Endometrial microvascular endothelial cells (primary cell): ENCODE results near the gene FHOD3. TPM values are rescaled to one million over a fixed set of nuclear protein-coding genes. Genes with fewer than 3 reads are reported as not detected.

Experiments
- in situ Hi-C: cut with HindIII; loops from 2 replicates; pipeline ENCODE4 v1.10.0; 2017; ENCODE audit warnings: low sequenced_read_pairs, low pct_unique_long_range_greater_than_20kb; ENCODE audit errors: inconsistent ontology term
- total RNA-seq: library from RNA; depleted of rRNA; stranded (reverse); fragments of >200 nt; gene quantifications from one replicate; pipeline ENCODE4 v1.2.3, GENCODE V29; 2015; ENCODE audit errors: inconsistent ontology term

Gene FHOD3
- total RNA-seq, 1 donor from 2014 or later, result 0.93 TPM

- in situ Hi-C loops, result no loop called here
Measured at GRCh38 chr18:36673452-36673851, 375.9 kb downstream of the FHOD3 start.

DNA sequence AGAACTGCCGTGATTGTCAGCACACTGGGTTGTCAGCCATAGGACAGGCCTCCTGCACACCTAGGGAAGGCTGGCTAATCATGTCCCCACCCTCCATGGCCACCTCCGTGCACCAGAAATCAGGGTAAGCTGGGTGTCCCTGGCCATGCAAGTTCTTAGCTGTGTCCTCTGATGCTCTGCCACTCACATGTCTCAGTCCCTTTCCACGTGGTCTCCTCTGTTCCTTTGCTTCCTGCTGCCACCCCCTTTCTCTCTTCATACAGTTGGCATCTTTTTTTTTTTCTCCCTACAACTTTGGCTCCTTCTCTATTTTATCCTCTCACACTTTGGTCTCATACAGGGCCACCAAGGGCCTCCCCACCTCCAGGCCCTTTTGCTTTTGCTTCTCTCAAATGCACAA is 377.6 kb downstream of the FHOD3 start:
- in situ Hi-C loops, result no loop called here

DNA sequence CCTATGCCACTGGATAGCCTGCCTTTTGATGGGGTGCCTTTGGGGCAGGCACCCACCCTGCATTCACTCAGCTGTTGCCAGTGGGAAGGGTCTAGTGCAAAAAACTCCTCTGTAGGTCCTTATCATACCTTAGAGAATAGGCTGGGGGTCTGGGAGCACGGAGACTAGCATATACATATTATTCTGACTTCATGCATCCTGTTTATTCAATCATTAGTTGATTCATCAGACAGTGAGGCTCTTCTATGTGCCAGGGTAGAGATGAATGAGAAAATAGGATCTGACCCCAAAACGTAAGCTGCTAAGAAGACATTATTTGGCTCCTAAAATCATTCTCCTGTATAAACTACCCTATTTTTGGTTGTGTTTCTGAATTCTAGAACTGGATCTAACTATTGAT is 378.0 kb downstream of the FHOD3 start:
- in situ Hi-C loops, result no loop called here

DNA sequence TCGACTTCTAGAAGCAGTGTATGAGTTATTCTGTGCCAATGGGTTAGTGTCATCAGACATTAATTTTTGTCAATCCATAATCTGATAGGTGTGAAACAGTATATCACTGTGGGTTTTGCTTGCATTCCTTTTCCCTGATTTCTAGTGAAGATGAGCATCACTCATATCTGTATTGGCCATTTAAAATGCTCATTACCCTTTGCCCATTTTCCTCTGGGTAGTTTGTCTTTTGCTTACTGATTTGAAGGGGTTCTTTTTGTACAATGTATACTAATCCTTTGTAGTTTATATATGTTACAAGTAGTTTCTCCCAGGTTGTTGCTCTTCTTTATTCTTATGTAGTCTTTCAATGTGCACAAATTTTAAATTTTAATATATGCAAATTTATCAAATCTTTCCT is 379.1 kb downstream of the FHOD3 start:
- in situ Hi-C loops, result no loop called here

DNA sequence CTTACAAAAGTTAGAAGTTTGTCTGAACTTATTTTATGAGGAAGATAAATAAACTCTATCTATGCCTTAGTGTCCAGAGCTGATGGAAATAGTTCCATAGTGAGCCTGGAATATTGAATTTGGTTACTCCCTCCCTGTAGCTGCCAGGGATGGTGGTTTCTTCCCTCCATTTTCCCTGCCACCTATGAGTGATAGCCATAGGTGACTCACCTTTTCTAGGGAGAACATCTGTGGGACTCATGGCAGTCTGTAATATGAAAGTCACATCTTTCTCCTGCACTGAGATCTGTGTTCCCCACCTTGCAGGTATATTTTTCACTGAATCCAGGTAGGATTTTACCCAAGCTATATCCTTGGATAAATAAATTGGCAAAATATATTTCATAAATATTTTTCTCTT is 382.5 kb downstream of the FHOD3 start:
- in situ Hi-C loops, result no loop called here

DNA sequence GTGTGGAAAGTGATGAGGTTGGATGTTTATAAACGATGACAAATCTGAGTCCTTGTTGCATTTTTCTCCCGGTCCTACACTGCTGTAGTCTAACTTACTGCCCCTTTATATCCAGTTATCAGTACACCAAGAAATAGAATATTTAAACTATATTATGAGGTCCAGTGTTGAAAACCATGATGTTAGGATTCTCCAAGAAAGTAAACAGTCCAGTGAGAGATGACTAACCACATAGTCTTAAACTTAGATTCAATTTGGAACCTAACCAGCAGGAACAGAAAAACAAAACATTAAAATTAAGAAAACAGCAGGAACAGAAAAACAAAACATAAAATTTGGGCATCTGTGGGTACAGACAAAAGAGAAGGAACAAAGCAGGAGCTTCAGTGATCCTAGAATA is 388.1 kb downstream of the FHOD3 start:
- in situ Hi-C loops, result no loop called here

GRCh38 chr18:36688020-36688965 is 390.8 kb downstream of the FHOD3 start:
- in situ Hi-C loops, result no loop called here

DNA sequence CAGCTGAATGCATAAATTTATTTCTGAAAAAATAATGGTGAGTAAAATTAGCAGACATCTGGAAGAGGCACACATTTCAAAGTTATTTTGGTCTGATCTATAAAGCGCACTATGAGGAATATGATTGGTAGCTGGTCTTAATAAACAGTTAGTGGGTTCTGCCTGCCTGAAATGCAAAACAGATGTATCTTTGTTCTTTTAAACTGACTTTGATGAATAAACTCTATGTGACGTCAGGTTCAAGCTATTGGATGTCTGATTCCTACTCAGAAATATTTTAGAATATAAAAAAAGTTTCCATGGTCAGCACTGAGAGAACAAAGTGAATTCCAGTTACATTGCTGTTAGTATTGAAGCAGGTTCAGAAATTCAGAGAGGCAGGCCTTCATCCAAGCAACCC is 394.9 kb downstream of the FHOD3 start:
- in situ Hi-C loops, result no loop called here

DNA sequence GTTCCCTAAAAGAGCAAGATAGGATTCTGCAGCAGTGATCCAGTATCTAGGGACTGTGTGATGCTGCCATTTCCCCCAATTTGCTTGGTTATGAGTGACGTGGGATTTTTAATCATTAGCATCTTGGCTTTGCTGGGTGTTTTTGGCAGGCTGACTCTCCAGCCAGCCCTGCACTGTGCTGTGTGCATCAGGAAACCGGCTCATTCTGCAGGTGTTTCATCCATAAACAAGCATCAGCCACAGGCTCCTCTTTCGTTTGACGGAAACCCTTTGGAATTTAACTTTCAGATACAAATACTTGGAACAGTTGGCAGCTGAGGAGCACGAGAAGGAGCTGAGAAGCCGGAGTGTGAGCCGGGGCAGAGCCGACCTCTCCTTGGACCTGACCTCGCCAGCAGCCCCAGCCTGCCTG is 395.4 kb downstream of the FHOD3 start:
- in situ Hi-C loops, result no loop called here

- in situ Hi-C loops, result no loop called here
Measured at GRCh38 chr18:36693931-36694620, 396.6 kb downstream of the FHOD3 start.

DNA sequence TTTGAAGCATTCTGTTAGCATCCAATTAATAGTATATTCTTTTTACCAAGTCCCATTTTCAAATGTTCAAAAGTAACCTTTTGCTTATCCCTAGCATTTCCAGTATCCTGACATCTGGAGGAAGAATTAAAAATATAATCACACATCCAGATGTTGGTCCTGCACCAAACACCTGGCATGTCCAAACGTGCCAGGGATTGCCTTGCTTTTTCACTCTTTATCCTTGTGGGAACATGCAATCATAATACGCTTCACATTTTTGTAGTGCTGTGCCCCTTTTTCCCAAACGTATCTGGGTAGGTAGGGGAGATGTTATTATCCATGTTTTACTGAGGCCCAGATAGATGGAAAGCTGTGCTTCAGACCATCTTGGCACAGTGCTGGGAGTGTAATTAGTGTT is 398.3 kb downstream of the FHOD3 start:
- in situ Hi-C loops, result no loop called here

DNA sequence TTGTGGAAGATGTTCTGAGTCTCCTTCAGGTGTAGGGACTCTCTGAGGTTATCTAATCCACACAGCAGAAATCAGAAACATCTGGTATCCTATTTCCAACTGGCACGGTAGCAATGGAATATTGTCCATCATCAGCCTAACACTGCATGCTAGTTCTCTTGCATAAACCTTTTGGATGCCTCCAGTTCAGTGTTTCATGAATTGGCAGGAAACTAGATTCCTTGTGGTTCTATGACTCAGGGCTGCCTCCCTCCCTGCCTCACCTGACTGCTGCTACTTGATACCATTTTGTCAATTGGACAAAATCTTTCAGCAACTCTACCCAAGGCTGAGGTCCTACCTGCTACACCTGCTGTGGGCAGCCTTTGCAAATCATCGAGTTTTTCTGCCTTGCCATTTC is 400.4 kb downstream of the FHOD3 start:
- in situ Hi-C loops, result no loop called here

GRCh38 chr18:36700955-36701354 is 403.4 kb downstream of the FHOD3 start:
- in situ Hi-C loops, result no loop called here

- in situ Hi-C loops, result no loop called here
Measured at GRCh38 chr18:36702401-36703013, 405.0 kb downstream of the FHOD3 start.

DNA sequence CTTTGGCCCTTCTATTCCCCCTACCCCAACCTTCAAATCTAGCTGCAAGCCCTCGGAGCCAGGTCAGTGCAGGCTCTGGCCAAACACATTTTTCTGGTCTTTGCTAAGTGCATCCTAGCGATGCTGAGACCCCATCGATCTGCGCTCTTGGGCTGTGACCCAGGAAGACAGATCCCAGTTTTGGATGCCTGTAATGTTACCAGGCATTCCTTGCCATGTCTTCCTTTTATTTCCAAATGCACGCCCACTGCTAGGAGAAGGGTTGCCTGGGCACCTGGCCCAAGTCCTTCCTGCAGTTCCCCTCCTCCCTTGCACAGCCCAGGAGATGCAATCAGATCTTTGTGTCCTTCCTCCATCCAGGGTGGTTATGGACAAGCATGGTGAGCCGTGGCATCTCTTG is 406.6 kb downstream of the FHOD3 start:
- in situ Hi-C loops, result no loop called here

DNA sequence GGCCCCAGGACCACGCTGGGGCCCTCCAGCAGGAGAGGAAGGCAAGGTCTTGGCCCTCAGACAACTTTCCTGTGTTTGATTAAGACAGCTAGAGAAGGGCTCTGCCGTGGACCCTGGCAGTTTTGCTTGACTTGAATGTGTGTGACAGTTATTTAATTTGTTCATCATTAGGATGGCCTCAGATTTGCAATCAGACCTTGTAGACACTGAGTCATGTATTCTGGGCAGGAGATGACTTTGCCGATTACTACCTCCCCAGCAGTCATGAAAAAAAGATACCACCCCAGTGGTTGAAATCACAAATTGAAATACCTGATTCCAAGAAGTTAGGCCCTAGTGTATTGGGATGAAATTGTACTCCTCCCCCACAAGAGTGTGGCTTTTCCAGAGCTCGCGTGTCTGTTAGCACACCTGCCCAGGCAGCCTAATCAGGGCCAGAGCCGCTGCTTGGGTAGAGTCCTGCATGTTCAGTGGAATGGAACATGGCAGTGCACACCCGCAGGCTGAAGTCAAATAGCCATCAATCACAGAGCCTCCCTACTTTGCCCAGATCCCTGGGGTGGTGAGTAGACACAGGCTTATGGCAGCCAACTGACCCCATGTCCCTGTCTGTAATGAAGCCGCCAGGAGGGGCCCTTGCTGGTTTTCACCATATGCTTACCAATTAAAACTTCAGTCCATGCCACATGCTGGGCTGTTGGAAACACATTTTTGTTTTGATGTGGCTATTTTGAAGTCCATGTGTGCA is 408.8 kb downstream of the FHOD3 start:
- in situ Hi-C loops, result no loop called here

DNA sequence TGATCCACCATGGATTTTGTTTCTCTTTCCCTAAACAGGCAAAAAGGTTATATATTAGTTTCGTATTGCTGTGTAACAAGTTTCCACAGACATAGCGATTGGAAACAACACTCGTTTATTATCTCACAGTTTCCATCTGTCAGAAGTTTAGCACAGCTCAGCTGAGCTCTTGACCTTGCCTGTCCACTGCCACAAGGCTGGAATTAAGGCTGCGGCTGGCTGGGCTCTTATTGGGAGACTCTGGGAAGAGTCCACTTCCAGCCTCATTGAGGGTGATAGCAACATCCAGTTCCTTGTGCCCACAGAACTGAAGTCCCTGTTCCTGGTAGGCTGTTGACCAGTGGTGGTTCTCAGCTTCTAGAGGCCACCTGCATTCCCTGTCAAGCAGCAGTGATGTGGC is 410.9 kb downstream of the FHOD3 start:
- in situ Hi-C loops, result no loop called here

GRCh38 chr18:36709315-36709714 is 411.8 kb downstream of the FHOD3 start:
- in situ Hi-C loops, result no loop called here

GRCh38 chr18:36711014-36711725 is 413.7 kb downstream of the FHOD3 start:
- in situ Hi-C loops, result no loop called here
